Hippocampal formation (tissue), 2 donors: ENCODE measurements around the gene METTL3.
A peak's percentile ranks its signal among the peaks of the same experiment; 100 is the strongest.
"Not testable (repeated sequence)": the region's sequence is repeated elsewhere in the genome, so short reads cannot be mapped to it uniquely, and the experiment has no call there.

Experiments used
- DNase-seq, 2 donors: peaks; one replicate each; lab custom pipeline; 2025; lab: John Stamatoyannopoulos, UW

Gene METTL3

DNA sequence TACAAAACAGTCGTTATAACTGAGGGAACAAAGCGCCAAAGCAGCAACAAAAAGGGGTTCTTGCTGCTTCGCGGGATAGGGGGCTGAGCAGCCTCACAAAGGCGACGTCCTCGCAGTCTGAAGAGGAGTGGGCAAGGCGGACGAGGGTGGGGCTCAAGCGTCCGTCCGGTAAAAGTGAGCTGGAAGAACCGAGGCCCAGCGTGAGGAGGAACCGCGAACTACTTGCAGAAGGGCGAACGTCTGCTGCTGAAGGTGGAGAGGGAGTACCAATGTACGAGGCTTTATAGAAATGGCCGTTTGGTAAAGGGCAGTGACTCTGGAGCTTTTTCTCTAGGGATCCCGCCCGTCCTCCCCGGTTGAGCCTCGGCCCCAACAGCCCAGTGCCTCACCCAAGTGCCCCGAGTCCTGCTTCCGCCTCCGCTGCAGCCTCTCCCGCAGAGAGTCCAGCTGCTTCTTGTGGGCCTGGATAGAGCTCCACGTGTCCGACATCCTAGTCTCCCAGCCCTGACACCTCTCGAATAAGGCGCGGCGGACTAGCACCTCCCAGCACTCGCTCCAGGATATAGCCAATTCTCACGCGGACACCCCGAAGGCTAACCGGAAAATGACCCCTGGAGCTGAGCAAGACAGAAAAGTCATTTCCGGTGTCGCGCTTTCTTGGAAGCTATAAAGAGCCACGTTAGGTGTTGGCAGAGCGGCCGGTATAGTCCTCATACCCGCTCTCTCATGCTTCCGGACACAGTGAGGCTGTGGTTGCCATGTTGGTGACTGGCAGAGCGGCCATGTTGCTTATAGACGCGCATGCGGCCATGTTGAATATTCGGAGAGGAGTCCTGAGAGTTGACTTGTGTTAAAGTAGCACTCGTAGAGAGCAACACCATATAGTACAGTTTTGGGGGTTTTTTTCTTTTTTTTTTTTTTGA, at the start of gene METTL3:
TSS of gene METTL3 (minus strand) at position 606 of the 923 bp plus-strand sequence. CDS start at position 489, 117 bp downstream.
- DNase-seq = peak; percentile 97 to 99

DNA sequence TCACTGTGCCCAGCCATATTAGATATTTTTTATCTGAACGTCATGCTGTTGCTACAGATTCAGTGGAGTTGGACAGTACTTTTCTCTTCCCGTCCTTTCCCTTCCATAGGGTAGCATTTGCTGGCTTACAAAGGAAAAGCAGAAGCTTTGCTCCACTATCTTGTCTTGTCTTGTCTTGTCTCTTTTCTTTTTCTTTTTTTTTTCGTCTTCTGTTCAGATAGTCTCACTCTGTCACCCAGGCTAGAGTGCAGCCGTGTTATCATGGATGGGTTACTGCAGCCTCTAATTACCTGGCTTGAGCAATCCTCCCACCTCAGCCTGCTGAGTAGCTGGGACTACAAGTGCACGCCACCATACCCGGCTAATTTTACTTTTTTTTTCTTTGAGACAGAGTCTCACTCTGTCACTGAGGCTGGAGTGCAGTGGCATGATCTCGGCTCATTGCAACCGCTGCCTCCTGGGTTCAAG, 47.6 kb upstream of the METTL3 start:
- no peak for DNase-seq

DNA sequence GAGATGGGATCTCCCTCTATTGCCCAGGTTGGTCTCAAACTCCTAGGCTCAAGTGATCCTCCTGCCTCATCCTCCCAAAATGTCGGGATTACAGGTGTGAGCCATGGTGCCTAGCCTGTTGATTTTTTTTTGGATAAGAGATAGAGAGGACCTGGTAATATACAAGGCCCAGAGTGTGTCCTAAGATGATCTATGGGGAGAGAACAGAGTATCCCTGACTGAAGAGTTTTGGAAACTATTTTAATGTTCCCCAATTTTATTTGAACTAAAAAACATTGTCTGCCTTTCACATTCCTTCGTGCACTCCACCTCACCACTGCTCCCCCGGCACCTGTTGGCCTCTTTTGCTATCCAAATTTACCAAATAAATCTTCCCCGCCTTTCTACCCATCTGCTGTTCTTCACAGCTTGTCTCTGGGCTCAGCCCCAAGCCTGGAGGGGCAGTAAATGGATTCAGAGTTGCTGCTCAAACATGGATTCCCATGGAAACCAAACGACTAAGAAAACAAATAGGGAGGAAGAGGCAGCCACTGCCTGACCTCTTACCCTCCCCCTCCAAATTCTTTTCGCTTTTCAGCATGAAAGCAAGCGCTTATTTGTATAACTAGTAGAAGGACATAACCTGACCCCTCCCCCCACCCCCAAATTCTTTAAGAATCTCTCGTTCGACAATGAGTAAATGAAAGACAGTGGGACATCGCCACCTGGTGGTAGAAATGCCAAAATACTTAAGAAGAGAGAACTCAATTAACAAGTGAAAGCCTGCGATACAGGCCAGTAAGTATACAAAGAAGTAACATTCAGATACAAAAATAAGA, 46.2 kb upstream of the METTL3 start:
- DNase-seq = peak; percentile 39 to 82

DNA sequence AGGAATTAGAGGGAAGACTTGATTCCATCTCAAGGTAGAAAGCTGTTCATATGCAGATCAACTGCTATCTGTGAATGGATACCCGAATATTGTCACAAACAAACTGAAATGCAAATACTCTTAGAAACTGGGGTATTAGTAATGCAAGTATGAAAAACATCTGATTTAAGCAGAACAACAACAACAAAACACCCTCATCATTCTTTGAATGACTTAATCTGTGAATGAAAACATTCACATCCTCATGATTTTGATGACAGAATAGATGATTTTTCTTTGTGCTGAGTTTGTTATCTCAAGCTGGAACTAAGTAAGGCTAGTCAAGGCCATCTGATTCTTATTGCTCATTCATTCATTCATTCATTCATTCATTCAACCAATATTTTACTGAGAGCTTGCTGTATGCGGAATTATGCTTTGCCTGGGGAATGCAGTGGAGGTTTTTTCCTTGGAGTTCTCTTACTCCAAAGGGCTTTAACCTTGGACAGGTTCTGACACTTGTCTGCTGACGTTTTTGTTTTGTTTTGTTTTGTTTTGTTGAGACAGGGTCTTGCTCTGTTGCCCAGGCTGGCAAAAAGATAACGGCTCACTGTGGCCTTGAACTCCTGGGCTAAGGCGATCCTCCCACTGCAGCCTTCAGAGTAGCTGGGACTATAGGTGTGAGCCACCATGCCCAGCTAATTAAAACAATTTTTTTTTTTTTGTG, 45.4 kb upstream of the METTL3 start:
- DNase-seq = no peak

DNA sequence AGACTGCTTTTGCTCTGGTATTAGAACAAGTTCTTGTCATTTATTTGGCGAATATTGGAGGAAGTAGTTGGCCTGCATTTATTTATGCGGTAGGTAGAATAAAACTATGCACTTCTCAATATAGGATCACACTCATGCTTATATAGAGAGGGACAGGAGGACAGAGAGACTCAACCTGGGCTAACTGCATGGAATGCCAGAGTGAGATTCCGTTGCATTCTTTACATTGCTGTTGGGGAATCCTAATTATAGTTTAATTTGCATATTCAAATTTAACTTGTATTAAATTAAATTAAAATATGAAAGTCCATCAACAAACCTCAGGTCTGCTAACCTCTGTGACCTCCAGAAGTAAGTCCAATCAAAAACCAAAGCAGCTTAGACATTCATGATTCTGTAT, 42.1 kb upstream of the METTL3 start:
- DNase-seq = no peak

DNA sequence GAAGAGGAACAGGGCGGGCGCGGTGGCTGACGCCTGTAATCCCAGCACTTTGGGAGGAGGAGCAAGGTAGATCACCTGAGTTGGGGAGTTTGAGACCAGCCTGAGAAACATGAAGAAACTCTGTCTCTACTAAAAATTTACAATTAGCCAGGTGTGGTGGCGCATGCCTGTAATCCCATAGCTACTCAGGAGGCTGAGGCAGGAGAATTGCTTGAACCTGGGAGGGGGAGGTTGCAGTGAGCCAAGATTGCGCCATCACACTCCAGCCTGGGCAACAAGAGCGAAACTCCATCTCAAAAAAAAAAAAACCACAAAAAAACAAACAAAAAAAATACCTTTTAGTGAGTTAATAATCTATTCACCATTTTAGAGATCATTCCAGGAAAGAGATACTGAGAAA, 33.4 kb upstream of the METTL3 start:
- not testable (repeated sequence) for DNase-seq

DNA sequence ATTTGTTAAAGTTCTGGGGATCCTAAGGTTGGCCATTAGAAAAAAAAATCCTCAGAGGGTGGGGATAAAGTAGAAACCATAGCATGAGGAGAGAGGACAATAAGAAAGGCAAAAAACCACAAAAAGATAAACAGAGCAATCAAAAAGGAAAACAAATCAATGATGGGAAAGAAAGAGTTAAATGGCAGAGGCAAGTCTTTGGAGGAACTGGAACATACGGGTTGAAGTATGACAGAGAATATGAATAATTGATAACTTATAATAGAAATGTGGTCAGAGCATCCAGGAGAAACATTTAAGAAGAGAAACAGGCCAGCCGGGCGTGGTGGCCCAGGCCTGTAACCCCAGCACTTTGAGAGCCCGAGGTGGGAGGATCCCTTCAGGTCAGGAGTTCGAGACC, 32.8 kb upstream of the METTL3 start:
- DNase-seq = no peak

DNA sequence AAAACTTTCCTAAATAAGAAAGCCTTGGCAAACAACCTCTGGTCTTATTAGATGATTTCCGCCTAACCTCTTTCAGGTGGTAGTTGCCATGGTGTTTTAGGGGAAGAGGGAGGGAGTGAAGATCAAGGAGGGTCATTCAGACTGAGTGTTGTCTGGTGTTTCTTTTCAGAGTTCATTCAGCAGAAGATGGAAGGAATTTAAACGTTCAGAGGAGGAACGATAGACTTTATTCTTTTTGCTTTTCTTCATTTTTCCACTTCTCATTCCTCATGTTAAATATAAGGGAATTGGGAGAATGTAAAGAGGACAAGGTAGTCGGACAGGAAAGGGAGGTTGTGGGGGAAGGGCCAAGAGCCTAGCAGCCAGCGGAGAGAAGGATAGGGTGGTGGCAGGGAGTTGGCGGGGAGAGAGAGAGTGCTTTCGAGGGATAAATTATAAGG, 32.4 kb upstream of the METTL3 start:
- no peak for DNase-seq

DNA sequence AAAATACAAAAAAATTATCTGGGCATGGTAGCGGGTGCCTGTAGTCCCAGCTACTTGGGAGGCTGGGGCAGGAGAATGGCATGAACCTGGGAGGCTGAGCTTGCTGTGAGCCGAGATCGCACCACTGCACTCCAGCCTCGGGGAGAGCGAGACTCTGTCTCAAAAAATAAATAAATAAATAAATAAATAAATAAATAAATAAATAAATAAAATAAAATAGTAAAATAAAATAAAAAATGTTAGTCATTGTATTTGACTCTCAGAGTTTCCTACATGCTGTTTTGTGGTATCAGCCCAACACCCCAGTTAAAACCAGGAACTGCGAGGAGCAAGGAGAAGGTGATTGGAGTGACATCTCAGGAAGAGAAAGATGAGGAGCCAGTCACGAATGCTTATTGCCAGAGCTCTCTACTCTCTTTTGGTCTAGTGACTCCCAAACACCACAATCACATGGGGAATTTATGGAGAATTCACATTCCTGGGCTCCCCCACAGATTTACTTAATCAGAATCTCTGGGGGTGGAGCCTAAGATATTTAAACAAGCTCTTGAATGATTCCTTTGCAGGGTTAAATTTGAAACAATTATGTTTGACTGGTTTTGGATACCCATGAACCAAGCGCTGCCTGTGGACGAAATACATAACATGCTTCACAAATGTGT, 30.4 kb upstream of the METTL3 start:
- DNase-seq = no peak

DNA sequence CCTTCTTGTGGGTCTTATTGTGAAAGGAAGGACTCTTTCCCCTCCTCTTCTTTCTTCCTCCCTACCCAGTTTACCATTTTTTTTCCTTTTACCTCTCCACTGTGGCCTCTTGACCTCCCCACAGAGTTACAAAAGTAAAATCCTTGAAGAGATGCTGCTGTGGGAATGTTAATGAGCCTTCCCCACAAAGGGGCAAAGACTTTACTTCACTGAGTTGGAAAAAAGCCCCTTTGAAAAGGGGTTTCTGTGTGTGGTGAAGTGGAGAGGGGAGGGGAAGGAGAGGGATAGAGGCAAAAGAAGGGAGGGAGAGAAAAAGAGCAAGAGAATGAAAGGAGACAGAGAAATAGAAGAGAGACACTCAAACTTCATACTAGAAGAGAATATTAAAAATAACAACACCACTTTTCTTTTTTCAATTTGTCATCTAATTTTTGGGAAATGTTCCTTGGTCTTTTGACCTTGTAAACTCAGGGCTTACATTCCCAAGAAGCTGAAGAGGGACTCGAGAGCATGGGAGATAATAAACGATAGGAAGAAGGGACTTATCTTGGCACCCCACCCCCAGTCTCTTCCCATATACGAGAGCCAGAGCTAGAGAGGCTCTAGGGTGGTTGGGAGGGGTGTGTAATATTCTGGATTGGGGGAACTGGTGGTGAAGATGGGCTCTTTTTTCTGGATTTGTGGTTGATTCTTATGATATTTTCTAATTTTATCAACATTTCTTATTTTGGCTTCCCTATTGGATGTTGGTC, 28.2 kb upstream of the METTL3 start:
- DNase-seq = no peak

DNA sequence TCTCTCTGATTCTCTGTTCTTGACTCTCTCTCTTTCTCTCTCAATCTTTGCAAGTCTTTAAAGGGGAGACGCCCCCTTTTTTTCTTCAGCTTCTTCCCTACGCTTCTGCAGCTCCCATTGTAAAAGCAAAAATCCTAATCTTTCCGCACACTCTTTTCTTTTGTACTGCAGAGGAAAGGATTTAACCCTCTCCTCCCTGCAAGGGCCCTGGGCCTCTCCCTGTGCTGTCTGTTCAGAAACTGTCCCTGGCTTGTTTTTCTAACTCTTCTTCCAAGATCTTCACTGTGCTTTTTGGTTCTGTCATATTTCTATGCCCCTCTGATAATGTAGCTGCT, 25.9 kb upstream of the METTL3 start:
- no peak for DNase-seq

DNA sequence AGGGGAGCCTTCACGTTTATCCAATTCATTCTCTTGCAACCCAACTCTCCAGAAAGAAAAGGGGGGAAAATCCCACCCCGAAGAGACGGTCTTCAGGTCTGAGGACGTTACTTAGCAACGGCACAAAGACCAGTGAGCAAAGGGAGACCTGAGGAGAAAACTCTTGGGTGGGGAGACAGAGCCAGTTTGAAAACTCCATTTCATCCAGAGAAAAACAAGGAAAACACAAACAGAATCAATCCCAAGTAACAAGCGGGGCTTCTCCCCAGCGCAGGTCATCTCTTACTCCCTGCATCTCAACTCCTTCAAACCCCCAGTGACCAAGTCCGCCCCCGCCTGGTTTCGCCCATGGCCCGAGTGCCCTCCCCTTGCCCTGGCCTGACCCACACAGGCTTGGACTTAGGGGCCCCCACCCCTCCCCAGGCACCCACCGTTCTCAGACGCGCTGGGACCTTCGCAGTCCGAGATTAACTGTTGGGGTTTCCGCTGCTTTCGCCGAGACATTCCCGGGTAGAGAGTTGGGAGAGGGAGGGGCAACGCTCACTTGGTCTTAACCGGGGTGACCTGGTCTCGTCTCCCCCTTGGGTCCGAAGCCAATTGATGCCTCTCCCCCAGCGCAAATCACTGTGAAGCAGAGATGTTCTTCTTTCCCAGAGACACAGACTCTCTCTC, 25.4 kb upstream of the METTL3 start:
- no peak for DNase-seq

DNA sequence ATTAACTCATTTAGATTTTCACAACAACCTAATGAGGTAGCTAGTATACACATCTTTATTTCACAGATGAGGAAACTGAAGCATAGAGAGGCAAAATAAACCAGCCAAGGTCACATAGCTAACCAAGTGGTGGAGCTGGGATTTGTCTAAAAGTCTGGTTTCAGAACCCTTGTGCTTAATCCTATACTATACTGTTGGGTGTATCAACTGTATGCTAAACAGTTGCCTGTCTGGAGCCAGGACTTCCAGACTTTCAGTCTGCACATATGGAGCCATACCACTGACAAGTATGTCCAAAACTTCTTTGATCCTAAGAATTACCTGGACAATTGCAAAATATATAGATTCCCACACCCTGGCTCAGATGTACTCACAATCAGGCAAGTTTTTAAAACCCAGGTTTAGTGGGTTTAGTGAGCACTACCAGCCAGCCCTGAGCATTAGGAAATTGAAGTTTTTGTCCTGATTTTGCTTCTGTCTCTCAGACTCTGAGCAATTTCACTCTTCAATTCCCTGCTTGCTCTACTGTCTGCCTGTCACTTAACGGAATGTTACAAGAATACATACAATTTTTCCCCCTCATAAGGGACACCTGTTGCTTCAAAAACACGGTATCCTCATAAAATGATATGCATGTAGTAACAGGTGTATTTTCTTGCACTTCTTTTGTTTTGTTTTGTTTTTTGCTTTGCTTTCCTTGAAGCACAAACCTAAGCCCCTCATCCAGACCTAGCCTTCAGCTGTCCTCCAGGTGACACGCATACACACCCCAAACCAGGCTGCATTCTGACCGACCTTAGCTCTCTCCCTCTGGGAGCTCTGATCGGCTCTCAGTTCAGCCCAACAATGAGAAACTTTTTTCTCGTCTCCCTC, 24.6 kb upstream of the METTL3 start:
- DNase-seq = no peak

DNA sequence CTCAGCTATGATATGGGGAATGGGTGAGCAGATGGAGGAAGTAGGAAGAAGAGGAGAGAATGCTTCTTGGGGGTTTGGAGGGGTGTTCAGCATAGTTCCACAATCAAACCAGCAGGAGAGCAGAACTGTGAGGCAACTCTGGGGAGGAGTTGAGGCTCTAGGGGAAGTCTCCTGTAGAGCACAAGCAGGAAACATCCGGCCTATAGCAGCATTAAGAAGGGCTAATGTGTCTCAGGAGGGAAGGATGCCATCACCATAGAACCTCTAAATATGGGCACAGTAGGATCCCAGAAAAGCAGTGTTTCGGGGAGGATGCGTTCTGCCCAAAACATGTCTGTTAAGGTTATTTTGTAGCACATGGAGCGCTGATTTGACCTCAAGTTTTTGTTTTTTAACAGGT, 23.4 kb upstream of the METTL3 start:
- no peak for DNase-seq

DNA sequence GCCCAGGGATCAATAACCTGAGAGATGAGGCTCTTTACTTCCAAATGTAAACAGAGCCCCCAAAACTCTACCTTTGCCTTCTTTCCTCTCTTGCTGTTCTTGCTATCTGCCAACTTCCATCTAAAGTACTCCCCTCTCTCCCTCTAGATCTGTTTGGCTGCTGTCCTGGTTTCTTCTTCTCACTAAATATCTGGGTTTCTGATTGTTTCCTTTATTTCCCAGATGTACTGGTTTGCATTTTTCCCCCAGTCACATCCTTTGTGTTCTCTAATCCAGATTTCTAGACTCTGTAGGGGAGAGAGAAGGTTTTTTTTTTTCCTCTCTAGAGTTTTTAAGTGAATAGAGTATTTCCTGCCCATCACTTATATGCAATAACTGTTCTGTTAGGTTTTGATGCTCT, 22.2 kb upstream of the METTL3 start:
- DNase-seq = no peak

DNA sequence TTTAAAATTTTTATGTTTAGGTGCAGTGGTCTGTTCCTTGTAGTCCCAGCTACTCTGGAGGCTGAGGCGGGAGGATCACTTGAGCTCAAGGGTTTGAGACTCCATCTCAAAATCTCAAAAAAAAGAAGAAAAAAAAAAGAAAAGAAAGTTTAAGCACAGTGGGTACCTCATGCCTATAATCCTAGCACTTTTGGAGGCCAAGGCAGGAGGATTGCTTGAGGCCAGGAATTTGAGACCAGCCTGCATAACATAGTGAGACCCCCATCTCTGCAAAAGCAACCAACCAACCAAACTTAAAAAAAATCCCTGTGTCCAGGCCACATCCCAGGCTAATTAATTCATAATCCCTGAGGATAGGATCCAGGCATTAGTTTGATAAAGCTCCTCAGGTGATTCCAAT, 18.4 kb upstream of the METTL3 start:
- DNase-seq = no peak

DNA sequence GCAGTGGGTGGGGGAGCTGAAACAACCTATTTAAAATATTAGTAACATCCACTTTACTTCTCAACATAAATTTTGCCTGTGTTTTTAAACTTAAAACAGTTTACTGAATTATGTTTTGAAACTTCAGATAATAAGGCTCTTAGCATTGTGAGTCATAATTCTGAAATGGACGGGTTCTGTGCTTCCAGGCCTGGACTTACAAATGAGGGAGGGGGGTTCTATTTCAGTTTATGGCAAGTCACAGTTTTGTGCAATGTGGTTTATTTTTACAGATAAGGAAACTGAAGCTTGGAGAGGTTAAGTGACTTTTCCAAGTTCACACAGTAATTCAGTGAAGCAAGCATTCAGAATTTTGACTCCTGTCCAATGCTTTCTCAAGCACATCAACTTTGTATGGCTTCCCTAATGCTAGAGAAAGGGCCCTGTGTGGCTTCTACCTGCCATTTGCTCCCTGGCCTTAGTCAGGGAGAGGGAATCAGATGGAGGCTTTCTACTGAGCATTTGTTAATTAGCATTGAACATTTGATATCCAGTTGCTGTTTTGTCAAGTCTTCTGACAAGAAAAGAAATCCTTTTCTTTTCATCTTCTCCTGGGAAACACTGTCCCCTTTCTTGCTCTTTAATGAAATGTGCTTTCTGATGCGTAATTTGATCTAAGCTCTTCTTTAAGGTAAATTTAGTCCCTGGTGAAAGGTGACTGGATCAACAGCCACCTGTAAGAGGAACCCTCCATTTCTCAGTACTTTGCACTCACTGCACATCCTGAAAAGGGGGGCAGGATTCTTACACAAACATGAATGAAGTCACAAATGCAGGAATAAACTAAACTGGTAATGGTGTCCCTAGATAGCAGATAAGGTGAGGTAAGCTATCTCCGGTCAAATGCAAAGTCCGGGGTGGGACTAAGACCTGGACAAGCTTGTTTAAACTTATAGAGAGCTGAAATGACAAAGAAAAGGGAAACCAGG, 17.5 kb upstream of the METTL3 start:
- no peak for DNase-seq

DNA sequence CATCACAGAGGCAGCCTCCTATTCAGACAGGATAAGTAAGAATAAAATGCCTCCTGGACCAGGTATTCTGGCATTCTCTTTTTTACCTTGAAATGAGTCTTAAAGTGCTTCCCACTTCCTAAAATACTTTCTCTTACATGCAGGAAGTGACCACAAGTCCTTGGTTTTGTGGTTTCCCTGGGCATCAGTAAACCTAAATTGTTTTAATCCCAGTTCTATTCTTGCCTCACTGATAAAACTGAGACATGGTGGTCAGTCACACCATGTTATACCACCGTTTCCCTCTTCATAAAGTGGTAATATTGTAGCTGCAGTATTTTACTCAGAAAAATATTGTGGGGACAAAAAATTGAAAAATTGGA, 16.2 kb upstream of the METTL3 start:
- no peak for DNase-seq
